Measurements from ENCODE around the gene TSPAN9.

The TSPAN9 gene

DNA sequence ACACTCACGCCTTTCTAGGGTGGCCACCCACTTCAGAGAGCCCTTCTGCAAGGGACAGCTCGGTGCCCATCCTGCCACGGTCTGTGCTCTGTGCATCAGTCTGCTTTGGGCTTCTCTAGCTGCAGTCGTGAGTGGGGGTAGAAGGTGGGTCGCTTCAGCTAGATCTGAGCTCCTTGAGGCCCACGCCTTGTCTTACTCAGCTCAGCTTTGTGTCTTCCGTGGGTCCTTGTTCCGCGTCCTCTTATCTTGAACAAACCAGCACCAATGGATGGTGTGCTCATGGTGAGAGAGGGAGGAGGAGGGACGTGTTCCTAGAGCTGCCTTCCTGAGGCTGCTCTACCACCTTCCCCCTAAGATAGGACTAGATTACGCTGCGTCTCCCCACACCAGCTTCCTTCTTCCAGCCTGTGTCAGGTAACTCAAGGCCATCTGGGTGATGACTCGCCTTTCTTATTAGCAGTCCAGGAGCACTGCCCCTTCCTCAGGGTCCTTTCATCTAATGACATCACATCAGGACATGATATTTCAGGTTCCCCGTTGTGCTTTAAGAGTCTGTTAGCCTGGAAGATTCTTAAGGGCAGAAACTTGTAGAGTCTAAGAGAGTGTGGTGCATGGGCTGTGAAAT, 118.8 kb downstream of the TSPAN9 start:
- TF ChIP-seq GATA2 (IDR thresholded peaks at IDR 0.05; ENCODE audit: low read depth, low read length) (no peak), GATA3 (IDR thresholded peaks at IDR 0.05; ENCODE audit: low read depth, low read length) (no peak)

DNA sequence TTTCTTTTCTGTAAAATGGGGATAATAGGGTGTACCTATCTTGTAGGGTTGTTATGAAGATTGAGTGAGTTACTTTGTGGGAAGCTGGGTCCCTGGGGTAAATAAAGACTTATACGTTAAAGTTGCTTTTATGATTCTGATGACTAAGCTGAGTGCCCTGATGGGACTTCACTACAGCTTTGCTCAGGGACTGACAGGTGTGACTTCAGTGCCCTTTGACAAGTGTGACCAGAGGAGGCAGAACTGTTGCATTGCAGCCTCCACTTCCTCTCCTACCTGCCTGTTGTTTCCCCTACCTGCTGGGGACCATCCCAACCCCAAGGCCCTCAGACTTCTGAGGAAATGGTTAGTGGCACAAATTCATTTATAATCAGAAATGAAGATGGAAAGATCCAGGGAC, 119.3 kb downstream of the TSPAN9 start:
- TF ChIP-seq GATA3 (IDR thresholded peaks at IDR 0.05; ENCODE audit: low read depth, low read length): no peak
- no peak for TF ChIP-seq GATA2 (IDR thresholded peaks at IDR 0.05; ENCODE audit: low read depth, low read length)

DNA sequence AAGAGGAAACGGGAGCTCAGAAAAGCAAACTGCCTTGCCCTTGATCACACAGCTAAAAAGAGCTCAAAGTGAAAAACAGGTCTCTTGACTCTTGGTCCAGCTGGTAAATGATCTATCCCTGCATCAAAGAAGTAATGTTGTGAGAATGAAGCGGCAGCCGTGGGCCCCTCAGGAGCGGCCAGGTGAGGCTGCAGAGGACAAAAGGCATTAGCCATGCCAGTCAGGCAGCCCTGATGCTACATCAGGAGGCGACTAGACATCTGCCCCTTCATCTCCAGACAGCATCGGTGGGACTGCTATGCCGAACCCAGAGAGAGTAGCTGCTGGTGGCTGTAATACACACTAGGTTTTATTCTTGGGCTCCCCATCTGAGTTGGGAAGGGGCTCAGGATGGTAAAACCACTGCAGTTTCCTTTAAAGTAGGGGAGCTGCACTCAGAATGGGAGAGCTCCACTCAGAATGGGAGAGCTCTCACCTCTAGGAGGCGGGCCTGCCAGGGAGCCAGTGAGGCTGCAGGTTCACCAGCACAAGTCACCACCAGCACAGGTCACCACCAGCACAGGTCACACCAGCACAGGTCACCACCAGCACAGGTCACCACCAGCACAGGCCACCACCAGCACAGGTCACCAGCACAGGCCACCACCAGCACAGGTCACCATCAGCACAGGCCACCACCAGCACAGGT, 120.1 kb downstream of the TSPAN9 start:
- TF ChIP-seq GATA2 (IDR thresholded peaks at IDR 0.05; ENCODE audit: low read depth, low read length) (no peak), GATA3 (IDR thresholded peaks at IDR 0.05; ENCODE audit: low read depth, low read length) (no peak)

DNA sequence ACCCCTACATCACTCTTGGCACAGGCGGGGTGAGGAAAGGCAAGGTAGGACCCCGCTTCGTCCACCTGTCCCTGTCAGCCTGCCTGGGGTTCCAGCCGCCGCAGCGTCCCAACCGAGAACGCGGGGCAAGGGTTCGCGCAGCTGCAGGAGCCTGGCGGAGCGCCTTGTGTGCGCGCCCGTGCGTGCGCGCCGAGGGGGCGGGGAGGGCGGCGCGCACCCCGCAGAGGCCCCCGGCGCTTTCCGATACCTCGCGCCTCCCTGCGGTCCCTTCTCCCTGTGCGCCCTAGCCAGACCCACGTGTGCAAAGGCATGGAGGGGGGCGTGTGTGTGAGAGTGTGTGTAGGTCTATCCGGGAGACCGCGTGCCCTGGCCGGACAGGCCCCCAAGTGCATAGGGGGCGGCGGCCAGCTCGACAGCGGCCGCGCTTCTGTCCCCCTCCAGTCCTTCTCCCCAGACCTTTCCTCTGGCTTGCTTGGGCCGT, 122.4 kb downstream of the TSPAN9 start:
- TF ChIP-seq GATA2 (IDR thresholded peaks at IDR 0.05; ENCODE audit: low read depth, low read length) (no peak), GATA3 (IDR thresholded peaks at IDR 0.05; ENCODE audit: low read depth, low read length) (no peak)

DNA sequence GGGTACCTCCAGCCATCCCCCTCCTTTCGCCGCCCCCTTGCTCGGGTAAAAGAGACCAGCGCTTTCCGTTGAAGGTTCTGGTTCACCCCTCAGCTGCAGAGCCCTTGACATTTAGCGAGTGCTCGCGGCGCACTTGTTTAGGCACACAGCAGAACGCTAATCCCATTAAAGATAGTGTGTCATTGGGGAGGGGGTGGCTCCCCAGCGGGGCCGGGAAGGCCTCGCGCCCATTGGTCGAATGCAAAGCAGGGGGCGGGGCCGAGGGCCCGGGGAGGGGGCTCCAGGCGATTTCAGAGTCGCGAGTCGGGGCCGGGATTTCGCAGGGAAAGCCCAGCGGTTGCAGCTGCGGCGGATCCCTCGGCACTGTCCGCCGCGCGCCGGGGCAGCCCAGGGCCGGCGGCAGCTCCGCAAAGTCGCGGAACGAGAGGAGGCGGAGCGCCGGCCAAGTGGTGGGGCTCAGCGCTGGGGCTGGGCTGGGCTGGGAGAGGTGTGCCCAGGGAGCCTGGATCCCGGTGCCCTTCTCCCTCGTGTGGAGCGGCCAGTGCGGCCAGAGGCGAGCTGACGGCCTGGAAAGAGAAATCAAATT, 122.9 kb downstream of the TSPAN9 start:
- TF ChIP-seq GATA2 (IDR thresholded peaks at IDR 0.05; ENCODE audit: low read depth, low read length) (no peak), GATA3 (IDR thresholded peaks at IDR 0.05; ENCODE audit: low read depth, low read length) (no peak)

DNA sequence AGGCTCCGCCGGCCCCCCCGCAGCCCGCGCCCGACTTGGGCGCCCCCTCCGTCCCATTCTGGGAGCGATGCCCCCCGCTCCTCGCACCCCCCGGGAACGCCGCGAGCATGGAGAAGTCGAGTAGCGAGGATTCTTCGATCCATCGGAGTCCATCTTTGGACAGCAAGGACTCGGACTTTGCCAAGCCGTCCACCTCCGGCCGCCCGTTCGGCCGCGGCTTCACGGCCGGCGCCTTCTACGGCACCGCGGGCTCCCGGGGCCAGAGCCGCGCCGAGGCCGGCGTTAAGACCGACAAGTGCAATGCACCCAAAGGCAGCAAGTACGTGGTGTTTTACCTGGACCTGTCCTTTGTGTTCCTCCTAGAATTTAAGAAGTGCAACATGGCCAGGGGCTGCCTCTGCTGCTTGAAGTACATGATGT, 123.6 kb downstream of the TSPAN9 start:
- TF ChIP-seq GATA2 (IDR thresholded peaks at IDR 0.05; ENCODE audit: low read depth, low read length): no peak
- TF ChIP-seq GATA3 (IDR thresholded peaks at IDR 0.05; ENCODE audit: low read depth, low read length): no peak

DNA sequence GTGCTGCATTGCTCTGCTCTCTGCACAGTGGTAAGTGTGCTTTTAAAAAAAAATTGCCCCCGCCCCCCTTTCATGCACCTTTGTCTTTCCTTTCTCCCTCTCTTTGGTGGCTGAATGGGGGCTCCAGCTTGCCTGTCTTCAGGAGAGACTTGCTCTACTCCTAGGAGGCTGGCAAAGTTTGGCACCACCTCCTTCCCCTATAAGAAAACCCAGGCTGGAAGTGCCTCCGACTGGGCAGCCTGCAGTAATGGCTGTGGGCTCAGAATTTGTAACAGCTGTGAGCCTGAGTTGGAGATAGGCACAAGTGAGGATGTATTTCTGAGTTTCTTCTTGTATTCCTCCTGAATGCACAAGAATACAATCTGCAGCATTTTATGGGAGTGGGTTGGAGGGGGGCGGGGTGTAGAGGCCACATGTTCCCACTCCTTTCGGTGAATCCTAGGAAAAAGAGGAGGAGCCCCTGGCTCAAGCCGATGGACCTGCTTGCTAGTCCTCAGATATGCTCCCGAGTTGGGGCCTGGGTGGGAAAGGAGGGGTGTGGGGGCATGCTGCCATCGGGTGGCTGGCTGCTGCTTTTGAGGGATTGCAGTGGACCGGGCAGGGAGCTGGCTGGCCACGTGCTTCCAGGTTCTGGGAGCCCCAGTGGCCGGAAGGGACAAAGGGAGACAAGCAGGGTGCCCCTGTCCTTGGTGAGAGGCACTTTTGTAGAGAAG, 124.3 kb downstream of the TSPAN9 start:
- TF ChIP-seq GATA2 (IDR thresholded peaks at IDR 0.05; ENCODE audit: low read depth, low read length): no peak
- no peak for TF ChIP-seq GATA3 (IDR thresholded peaks at IDR 0.05; ENCODE audit: low read depth, low read length)

DNA sequence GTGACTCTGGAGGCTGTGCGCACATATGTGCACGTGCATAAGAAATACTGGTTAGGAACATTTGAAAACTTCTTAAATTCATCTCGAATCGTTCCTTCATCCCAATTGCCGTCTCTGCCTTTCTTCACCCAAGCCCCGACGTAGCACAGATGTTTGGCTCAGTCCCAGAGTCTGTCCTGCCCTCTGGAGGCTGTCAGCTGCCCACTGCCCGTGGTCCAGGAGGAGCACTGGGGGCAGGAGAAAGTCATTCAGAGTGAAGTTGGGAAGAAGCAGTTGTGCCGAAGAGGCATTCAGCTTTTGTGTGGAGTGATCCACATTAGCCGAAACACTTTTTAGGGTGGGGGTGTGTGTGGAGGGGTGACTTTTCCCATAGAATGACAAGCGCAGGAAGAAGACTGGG, 124.9 kb downstream of the TSPAN9 start:
- TF ChIP-seq GATA2 (IDR thresholded peaks at IDR 0.05; ENCODE audit: low read depth, low read length): no peak
- no peak for TF ChIP-seq GATA3 (IDR thresholded peaks at IDR 0.05; ENCODE audit: low read depth, low read length)

DNA sequence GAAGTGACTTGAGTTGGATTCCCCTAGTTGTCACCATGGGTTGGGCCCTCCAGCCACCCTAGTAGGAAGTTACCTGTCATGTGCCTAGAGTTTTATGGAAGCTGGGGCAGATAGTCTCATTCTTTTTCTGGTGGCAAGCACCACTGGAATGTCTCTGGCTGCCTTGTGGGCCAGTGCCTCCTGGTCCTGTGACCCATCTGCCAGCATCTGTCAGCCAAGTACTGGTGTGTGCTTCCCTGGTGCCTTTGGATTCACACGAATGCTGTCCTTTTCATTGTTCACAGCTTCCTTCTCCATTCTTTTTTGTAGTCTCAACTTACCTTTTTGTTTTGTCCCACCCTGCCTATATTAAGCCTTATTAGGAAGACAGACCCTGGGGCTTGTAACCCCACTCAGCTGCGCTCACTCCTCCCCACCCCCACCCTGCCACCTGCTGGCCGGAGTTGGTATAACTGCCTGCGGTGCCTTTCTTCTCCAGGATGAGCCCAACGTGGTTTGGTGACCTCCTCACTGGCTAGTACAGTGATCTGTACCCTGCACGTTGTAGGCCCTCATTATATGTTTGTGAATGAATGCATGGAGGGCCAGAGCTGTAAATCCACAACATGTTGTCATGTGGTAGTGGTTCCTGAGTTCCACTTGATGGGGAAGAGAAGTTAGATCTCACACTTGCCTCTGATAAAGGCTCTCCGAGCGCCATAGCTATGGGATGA, 125.7 kb downstream of the TSPAN9 start:
- TF ChIP-seq GATA2 (IDR thresholded peaks at IDR 0.05; ENCODE audit: low read depth, low read length) (no peak), GATA3 (IDR thresholded peaks at IDR 0.05; ENCODE audit: low read depth, low read length) (no peak)

DNA sequence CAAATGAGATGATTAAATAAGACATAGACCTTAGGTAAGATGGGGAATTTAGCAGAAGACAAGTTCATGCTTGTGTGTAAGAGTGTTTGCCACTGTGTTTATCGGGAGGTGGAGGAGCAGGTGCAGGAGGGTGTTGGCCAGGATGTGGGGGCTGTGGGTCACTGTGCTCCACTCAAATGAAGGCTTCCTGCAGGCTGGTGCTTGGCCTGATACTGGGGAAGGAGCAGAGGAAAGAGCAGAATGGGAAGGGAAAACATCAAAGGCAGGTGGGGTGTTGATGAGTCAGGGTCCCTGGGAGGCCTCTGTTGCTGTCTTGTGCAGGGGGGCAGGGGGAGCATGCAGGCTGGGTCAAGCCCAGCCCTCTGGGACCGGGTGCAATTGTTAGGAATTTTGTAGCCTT, 126.5 kb downstream of the TSPAN9 start:
- TF ChIP-seq GATA3 (IDR thresholded peaks at IDR 0.05; ENCODE audit: low read depth, low read length): no peak
- no peak for TF ChIP-seq GATA2 (IDR thresholded peaks at IDR 0.05; ENCODE audit: low read depth, low read length)

DNA sequence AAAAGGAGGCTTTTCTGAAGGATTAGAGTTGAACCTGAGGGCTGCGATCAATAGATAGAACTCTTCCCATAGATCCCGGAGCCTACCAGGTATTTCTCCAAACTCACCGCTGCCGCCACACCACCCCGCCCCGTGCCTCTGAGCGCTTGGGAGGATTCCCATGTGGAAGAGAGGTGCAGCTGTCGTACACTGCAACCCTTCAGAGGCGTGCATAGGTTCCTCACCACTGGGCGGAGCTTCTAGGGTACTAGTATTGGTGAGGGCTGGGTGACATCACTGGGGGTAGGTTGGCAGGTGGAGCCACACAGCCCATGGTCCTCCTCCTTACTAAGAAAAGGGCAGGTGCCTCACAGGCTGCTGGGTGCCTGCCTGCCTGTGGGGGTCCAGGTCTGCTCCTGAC, 127.0 kb downstream of the TSPAN9 start:
- no peak for TF ChIP-seq GATA3 (IDR thresholded peaks at IDR 0.05; ENCODE audit: low read depth, low read length)
- no peak for TF ChIP-seq GATA2 (IDR thresholded peaks at IDR 0.05; ENCODE audit: low read depth, low read length)

DNA sequence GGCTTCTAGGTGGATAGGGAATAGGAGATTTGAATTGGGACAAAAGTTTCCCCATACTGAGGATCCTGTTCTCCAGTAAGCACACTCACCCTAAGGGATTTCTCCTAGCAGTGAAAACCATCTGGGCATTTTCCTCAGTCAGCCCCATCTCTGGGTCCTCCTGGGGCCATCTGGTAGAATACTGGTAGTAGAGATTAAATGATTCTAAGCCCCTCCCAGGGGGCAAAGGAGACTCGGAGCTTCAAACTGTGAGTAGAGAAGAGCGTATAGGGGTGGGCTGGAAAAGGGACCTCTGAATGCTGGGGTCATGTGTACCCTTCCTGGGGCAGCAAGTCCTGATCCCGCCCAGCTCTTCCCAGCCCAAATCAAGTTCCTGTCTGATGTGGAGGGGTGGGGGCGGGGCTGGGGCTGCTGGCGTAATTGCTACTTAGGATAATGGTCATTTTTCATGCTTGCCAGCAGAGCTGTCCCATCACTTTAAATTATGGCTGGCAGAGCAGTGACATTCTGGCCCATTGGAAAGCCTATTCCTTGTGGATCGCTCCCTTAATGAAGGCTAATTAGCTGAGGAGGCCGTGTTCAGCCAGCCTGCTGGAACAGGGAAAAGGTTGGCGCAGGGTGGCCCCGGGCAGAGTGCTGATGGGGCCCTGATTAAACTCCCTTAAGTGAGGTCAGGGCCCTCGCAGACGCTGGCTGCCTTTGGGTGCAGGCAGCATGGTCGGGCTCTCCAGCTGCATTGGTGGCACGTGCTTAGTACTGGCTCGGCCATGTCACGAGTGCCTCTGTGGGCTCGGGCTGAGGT, 127.8 kb downstream of the TSPAN9 start:
- TF ChIP-seq GATA3 (IDR thresholded peaks at IDR 0.05; ENCODE audit: low read depth, low read length) (no peak), GATA2 (IDR thresholded peaks at IDR 0.05; ENCODE audit: low read depth, low read length) (peak; percentile 91)

All from SH-SY5Y (cell line).